ENCODE measurements around the gene FBXL20. TPM values are rescaled to one million over a fixed set of nuclear protein-coding genes. Genes with fewer than 3 reads are reported as not detected.

FBXL20 gene
- polyA plus RNA-seq, 1 of the 3 experiments (the other 2 are of a cell fraction), result 2.2 TPM

GRCh38 chr17:39235555-39236449, 165.6 kb downstream of the FBXL20 start:
- peak; percentile 80 for DNase-seq

More at GRCh38 chr17:39235555-39236449, 165.6 kb downstream of the FBXL20 start:
- no peaks in the 10 kb centered on the region for H3K79me2 ChIP-seq (ENCODE audit: insufficient read depth)
- H3K4me1 ChIP-seq (ENCODE audit: control insufficient read depth in 1 of 2, insufficient read depth in 2 of 2, low read depth in 1 of 2, low read length in 1 of 2), result peaks cover 7 to 29% of the 10 kb centered on the region in 2 experiments; a peak in 1 of 4 replicates
- no peak overlapping the region for H3K9ac ChIP-seq
- no peaks in the 10 kb centered on the region for H4K20me1 ChIP-seq (ENCODE audit: insufficient read depth)
- no peaks in the 10 kb centered on the region for H3K9me2 ChIP-seq
- no peak for TF ChIP-seq RAD21 (IDR thresholded peaks at IDR 0.05; ENCODE audit: low read length)
- no peak for TF ChIP-seq GATA2 (CRISPR knock-in tag; IDR thresholded peaks at IDR 0.05)
- TF ChIP-seq, protein P1, sequence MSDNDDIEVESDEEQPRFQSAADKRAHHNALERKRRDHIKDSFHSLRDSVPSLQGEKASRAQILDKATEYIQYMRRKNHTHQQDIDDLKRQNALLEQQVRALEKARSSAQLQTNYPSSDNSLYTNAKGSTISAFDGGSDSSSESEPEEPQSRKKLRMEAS (IDR thresholded peaks at IDR 0.05; ENCODE audit: low read depth), result no peak
- TF ChIP-seq, protein P2, sequence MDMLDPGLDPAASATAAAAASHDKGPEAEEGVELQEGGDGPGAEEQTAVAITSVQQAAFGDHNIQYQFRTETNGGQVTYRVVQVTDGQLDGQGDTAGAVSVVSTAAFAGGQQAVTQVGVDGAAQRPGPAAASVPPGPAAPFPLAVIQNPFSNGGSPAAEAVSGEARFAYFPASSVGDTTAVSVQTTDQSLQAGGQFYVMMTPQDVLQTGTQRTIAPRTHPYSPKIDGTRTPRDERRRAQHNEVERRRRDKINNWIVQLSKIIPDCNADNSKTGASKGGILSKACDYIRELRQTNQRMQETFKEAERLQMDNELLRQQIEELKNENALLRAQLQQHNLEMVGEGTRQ (IDR thresholded peaks at IDR 0.05; ENCODE audit: borderline replicate concordance, low read depth, low read length), result no peak
- no peak for TF ChIP-seq FOXJ3 (CRISPR knock-in tag; IDR thresholded peaks at IDR 0.05)
- no peak for TF ChIP-seq RCOR1 (IDR thresholded peaks at IDR 0.05; ENCODE audit: low read length)
- no peak for TF ChIP-seq SIN3A (IDR thresholded peaks at IDR 0.05; ENCODE audit: borderline replicate concordance, low read depth, low read length)
- TF ChIP-seq, protein P3, sequence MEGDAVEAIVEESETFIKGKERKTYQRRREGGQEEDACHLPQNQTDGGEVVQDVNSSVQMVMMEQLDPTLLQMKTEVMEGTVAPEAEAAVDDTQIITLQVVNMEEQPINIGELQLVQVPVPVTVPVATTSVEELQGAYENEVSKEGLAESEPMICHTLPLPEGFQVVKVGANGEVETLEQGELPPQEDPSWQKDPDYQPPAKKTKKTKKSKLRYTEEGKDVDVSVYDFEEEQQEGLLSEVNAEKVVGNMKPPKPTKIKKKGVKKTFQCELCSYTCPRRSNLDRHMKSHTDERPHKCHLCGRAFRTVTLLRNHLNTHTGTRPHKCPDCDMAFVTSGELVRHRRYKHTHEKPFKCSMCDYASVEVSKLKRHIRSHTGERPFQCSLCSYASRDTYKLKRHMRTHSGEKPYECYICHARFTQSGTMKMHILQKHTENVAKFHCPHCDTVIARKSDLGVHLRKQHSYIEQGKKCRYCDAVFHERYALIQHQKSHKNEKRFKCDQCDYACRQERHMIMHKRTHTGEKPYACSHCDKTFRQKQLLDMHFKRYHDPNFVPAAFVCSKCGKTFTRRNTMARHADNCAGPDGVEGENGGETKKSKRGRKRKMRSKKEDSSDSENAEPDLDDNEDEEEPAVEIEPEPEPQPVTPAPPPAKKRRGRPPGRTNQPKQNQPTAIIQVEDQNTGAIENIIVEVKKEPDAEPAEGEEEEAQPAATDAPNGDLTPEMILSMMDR (IDR thresholded peaks at IDR 0.05), result peak; percentile 84
- H3K4me2 ChIP-seq, result no peak overlapping the region
- POLR2A ChIA-PET, result interaction anchor here (0.6 to 1.5 kb wide), 3 partner anchors 29 to 36 kb away, joined by 3 to 7 read pairs (median 3); partner anchors contain the start of gene RPL19
- H3K36me3 ChIP-seq (replicated peaks in 1 of 2; ENCODE audit: control insufficient read depth in 1 of 2, insufficient read depth in 2 of 2, low read length in 1 of 2), result no peaks in the 10 kb centered on the region
- no peak overlapping the region for H3K27ac ChIP-seq (ENCODE audit: low read depth in 2 of 2, low read length in 1 of 2)
- no peaks in the 10 kb centered on the region for H3K27me3 ChIP-seq (ENCODE audit: insufficient read depth)
- CTCF ChIA-PET, result interaction anchor here (0.8 to 22.6 kb wide), 17 partner anchors 8 to 309 kb away, joined by 3 to 781 read pairs (median 5); partner anchors contain the start of genes CACNB1, RPL19 and STAC2
- peak overlapping the region in 1 of 2 experiments; percentile 12; a peak in 1 of 4 replicates for H3K4me3 ChIP-seq (ENCODE audit: low read depth in 2 of 2, low read length in 1 of 2)
- whole genome bisulfite sequencing (ENCODE audit: low lambda C conversion rate), result 52% methylated on average over 17 of the region's 18 CpGs
- no peaks in the 10 kb centered on the region for H3K9me3 ChIP-seq
- H2AFZ ChIP-seq (ENCODE audit: low read depth), result no peak overlapping the region
- no peaks in the 10 kb centered on the region for H3F3A ChIP-seq (replicated peaks; ENCODE audit: insufficient read depth)

Data from SK-N-SH (cell line).